ENCODE results near the gene EPHA1. TPM values are rescaled to one million over a fixed set of nuclear protein-coding genes. Genes with fewer than 3 reads are reported as not detected.

EPHA1 gene
- 1 to 10 TPM; 1.0 to 1.3 TPM for total RNA-seq

DNA sequence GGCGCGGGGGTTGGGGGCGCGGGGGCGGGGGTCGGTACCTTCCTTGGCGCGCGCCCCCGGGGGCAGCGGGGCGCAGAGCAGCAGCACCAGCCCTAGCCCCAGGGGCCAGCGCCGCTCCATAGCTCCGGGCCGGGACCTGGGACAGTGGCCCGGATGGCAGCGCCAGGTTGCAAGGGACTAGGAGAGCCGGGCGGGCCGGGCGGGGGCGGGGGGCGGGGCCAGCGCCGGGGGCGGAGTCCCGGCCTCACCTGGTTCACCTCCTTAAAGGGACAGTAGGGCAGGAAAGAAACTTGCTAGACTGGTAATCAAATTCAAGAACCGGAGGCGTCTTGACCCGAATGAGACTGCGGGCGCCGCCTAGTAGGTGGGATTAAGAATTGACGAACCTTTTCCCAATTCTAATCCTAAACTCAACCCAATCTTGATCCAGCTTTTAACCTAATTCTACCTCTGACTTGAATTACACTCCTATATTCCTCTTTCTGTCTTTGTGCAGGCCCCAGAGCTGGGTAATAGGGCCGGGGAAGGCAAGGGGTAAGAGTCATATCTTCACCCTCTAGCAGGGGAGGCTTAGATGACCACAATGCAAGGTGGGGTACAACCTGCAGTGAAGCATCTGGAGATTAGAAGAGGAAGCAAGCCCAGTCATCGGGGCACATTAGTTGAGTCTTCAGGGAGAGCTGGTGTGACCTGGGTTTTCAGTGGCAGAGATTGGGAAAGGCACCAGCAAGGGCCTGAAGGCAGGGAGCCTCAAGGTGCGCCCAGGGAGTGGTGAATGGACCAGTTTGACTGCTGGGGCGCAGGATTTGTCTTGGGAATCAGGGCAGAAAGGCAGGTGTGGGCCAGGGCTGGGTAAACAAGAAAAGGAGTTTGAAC is at the start of gene EPHA1:
Gene EPHA1, minus strand, starts transcription at position 171 of the 876 bp plus-strand sequence. Its CDS starts 51 bp downstream, at position 120.
- CTCF ChIA-PET, result interaction anchor here (0.7 to 10.7 kb wide), 11 partner anchors 8 to 169 kb away, joined by 3 to 76 read pairs (median 4); partner anchors contain the start of gene ZYX
- intact Hi-C loops (cut with micrococcal nuclease), result loop anchor here (5.0 kb wide), 1 partner anchor 37 kb away; no protein-coding TSS in a partner anchor
- H3K27me3 Mint-ChIP-seq (ENCODE audit: low read depth), result no peaks in the 10 kb centered on the region
- H3K4me1 Mint-ChIP-seq (ENCODE audit: low read depth), result peaks cover 75% of the 10 kb centered on the region
- peak within 1 kb of the TSS; percentile 42 for H3K27ac Mint-ChIP-seq
- no peaks in the 10 kb centered on the region for H3K36me3 Mint-ChIP-seq (ENCODE audit: low read depth)
- H3K4me3 Mint-ChIP-seq, result peak within 1 kb of the TSS; percentile 70
- DNase-seq, result peak; percentile 56
- no peaks in the 10 kb centered on the region for H3K9me3 Mint-ChIP-seq

DNA sequence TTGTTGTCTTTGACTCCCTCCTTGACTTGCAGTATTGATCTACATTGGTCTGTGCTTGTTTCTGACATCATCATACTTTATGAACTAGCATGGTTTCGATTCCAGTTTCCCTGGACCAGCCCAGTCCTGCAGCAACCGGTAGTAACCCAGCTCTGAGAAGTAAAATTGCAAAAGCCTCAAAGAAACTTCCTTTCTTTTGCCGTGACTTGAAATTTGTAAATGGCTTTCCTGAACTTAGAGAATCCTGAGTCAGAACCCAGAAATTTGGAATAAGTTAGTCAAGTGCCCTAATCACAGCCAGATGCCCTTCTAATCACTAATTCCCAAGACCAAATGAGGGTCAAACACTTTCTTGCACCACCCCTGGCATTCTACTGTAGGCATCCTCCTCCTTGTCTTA is 49.6 kb upstream of the EPHA1 start:
- peaks cover 9% of the 10 kb centered on the region for H3K9me3 Mint-ChIP-seq
- H3K27me3 Mint-ChIP-seq (ENCODE audit: low read depth), result no peaks in the 10 kb centered on the region
- intact Hi-C loops (cut with micrococcal nuclease), result no loop called here
- H3K4me1 Mint-ChIP-seq (ENCODE audit: low read depth), result peaks cover 6% of the 10 kb centered on the region
- H3K4me3 Mint-ChIP-seq, result no peak overlapping the region
- DNase-seq, result no peak
- H3K27ac Mint-ChIP-seq, result no peak overlapping the region
- CTCF ChIA-PET, result no interaction called here
- H3K36me3 Mint-ChIP-seq (ENCODE audit: low read depth), result peaks cover 10% of the 10 kb centered on the region

DNA sequence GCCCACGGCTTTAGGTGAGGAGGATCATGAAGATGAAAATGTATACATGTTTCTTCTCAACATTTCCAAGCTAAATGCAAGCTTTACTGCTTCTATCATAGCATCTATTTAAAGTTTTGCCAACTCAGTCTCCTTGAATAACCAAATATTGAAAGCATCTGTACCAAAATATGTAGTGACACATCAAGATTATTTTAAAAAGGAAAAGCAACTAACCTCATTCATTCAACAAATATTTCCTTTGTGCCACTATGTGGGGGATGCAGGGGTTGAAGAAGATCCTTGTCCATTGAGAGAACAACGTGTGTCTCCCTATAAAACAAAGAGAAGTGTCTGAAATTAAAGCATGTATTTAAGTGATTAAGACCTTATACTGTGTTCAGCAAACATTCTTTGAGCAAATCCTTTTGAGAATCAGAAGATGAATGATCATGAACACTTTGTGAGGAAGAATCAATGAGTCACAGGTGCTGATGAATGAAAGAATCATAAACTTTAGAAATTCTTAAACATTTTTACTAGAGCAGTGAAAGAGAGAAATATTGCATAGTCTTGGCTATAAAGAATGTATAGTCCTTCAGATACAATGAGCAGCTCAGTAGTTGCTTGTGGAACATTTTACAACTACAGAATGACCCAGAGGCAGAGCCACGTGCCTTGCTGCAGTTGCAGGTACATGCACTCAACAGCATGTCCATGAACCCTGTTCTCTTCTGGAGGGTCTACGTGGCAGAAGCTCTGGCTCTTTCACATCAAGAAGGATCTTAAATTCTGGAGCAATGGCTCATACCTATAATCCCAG is 48.5 kb upstream of the EPHA1 start:
- intact Hi-C loops (cut with micrococcal nuclease), result no loop called here
- CTCF ChIA-PET, result interaction anchor here (1.8 kb wide), 1 partner anchor 9 kb away, joined by 3 read pairs; no protein-coding TSS in a partner anchor
- Mint-ChIP-seq H3K27ac (no peak overlapping the region), H3K9me3 (peaks cover 9% of the 10 kb centered on the region), H3K4me3 (no peak overlapping the region), H3K27me3 (ENCODE audit: low read depth) (no peaks in the 10 kb centered on the region), H3K4me1 (ENCODE audit: low read depth) (peaks cover 17% of the 10 kb centered on the region), H3K36me3 (ENCODE audit: low read depth) (peaks cover 10% of the 10 kb centered on the region)
- DNase-seq, result no peak

DNA sequence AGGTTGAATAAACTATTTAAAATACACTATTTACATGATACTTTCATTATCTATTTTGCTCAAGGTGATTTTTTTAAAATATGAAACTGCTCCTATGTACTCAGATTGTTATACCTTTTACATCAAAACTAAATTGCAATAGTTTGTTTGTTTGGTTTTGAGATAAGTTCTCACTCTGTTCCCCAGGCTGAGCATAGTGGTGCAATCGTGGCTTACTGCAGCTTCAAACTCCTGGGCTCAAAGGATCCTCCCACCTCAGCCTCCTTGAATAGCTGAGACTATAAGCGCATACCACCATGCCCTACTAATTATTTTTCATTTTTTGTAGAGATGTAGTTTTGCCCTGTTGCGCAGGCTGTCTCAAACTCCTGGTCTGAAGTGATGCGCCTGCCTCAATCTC is 47.3 kb upstream of the EPHA1 start:
- CTCF ChIA-PET, result interaction anchor here (0.7 kb wide), 1 partner anchor 473 kb away, joined by 3 read pairs; no protein-coding TSS in a partner anchor
- Mint-ChIP-seq H3K4me1 (ENCODE audit: low read depth) (peaks cover 18% of the 10 kb centered on the region), H3K27ac (no peak overlapping the region), H3K36me3 (ENCODE audit: low read depth) (peaks cover 10% of the 10 kb centered on the region), H3K9me3 (peaks cover 4% of the 10 kb centered on the region), H3K4me3 (no peak overlapping the region), H3K27me3 (ENCODE audit: low read depth) (no peaks in the 10 kb centered on the region)
- intact Hi-C loops (cut with micrococcal nuclease), result no loop called here
- no peak for DNase-seq

DNA sequence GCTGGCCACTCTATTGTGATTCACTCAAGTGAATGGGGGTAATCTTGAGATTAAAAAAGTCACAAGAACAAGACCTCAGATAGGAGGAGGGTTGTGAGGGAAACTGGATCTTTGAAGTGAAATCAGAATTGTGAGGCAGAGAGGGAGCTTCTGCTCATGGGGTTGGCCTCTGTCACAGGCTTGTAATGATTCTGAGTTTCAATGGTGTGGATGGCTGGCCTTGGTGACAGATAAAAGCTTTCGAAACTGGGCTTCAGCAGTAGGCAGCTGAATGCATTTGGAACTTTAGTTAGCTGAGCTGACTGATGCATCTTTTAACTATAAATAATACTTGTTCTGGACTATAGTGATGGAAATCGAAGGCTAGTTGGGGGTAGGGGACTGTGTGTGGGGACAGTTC is 46.8 kb upstream of the EPHA1 start:
- intact Hi-C loops (cut with micrococcal nuclease), result no loop called here
- H3K9me3 Mint-ChIP-seq, result no peaks in the 10 kb centered on the region
- H3K4me1 Mint-ChIP-seq (ENCODE audit: low read depth), result peaks cover 18% of the 10 kb centered on the region
- CTCF ChIA-PET, result no interaction called here
- no peaks in the 10 kb centered on the region for H3K27me3 Mint-ChIP-seq (ENCODE audit: low read depth)
- H3K27ac Mint-ChIP-seq, result no peak overlapping the region
- no peak for DNase-seq
- peaks cover 5% of the 10 kb centered on the region for H3K36me3 Mint-ChIP-seq (ENCODE audit: low read depth)
- H3K4me3 Mint-ChIP-seq, result no peak overlapping the region

DNA sequence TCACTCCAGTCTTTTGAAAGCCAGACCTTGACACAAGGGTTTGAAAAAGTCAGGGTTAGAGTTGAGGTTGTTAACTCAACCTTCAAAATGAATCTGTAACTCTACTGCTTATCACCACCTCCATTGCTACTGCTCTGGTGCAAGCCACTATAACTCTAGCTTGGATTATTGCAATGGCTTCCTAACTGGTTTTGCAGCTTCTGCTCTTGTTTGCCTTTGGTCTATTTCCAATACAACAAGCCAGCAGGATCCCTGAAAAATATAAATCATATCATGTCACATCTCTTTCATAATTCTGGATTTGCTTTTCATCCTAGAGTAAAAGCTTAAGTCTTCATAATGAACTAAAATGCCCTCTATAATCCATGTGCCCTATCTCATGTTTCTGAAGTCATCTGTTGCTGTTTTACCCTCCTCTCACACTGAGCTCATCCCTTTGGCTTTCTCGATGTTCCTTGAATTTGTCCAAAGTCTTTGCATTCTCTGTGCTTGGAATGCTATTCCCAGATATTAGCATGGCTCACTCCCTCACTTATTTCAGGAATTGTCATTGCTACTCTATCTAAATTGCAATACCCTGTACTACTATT is 45.5 kb upstream of the EPHA1 start:
- Mint-ChIP-seq H3K9me3 (no peaks in the 10 kb centered on the region), H3K4me3 (no peak overlapping the region), H3K4me1 (ENCODE audit: low read depth) (peaks cover 18% of the 10 kb centered on the region), H3K36me3 (ENCODE audit: low read depth) (peaks cover 1% of the 10 kb centered on the region), H3K27me3 (ENCODE audit: low read depth) (no peaks in the 10 kb centered on the region), H3K27ac (no peak overlapping the region)
- intact Hi-C loops (cut with micrococcal nuclease), result no loop called here
- no peak for DNase-seq
- CTCF ChIA-PET, result no interaction called here

DNA sequence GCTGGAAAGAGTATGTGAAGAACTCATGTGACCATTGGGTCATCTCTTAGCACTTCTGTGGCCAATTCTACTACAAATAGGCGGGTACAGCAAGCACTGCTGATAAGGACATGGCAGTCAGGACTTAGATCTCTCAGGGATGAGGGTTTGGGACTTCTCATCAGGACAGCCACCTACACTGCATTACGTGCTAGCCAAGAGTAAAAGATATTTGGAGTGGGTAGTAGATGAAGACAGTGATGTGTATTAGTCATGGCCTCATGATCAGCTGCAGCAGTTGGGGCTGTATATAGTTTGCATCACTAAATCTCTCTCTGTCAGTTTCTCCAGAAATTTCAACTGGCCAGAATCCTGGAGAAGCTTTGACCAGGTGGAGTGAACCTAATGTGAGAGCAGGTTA is 43.8 kb upstream of the EPHA1 start:
- Mint-ChIP-seq H3K27me3 (ENCODE audit: low read depth) (no peaks in the 10 kb centered on the region), H3K4me3 (no peak overlapping the region), H3K36me3 (ENCODE audit: low read depth) (peaks cover 1% of the 10 kb centered on the region), H3K9me3 (no peaks in the 10 kb centered on the region), H3K4me1 (ENCODE audit: low read depth) (peaks cover 18% of the 10 kb centered on the region), H3K27ac (no peak overlapping the region)
- CTCF ChIA-PET, result interaction anchor here (1.8 kb wide), 1 partner anchor 212 kb away, joined by 4 read pairs; no protein-coding TSS in a partner anchor
- no peak for DNase-seq
- intact Hi-C loops (cut with micrococcal nuclease), result no loop called here

DNA sequence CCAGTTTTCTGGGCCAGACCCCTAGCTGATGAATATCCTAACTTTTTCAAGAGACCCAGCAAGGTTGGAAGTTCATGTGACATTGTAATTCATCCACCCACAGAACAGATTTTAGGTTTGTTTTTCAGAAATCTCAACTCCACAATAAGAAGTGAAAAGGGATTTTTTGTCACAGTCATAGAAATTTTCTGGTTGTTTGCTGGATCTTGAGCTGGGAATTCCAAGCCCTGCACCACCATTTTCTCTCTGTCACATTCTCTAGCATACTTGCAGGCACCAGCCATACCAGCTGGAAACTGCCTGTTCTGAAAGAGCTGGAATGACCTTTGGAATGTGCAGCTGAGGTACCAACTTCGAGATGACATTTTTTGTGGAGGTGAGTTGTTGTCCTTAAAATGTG is 43.1 kb upstream of the EPHA1 start:
- CTCF ChIA-PET, result interaction anchor here (1.8 kb wide), 1 partner anchor 211 kb away, joined by 4 read pairs; no protein-coding TSS in a partner anchor
- Mint-ChIP-seq H3K36me3 (ENCODE audit: low read depth) (peaks cover 1% of the 10 kb centered on the region), H3K27ac (no peak overlapping the region), H3K4me1 (ENCODE audit: low read depth) (peaks cover 18% of the 10 kb centered on the region), H3K27me3 (ENCODE audit: low read depth) (no peaks in the 10 kb centered on the region), H3K9me3 (no peaks in the 10 kb centered on the region), H3K4me3 (no peak overlapping the region)
- intact Hi-C loops (cut with micrococcal nuclease), result no loop called here
- DNase-seq, result no peak

DNA sequence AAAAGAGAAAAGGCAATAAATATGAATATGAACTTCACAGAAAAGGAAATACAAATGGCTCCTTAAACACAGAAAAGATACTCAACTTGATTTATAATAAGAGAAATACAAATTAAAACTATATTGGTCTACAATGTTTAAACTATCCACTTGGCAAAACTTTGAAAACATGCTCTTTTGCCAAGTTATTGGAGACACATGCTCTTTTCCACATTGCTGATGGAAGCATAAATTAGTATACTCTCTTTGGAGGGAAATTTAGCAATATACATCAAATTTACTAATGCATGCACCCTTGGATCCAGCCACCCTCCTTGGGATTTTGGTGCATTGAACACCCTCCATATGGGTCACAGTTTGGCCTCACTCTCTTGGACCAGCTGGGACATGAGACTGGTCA is 42.5 kb upstream of the EPHA1 start:
- no peaks in the 10 kb centered on the region for H3K27me3 Mint-ChIP-seq (ENCODE audit: low read depth)
- CTCF ChIA-PET, result no interaction called here
- H3K36me3 Mint-ChIP-seq (ENCODE audit: low read depth), result peaks cover 1% of the 10 kb centered on the region
- no peak overlapping the region for H3K4me3 Mint-ChIP-seq
- peaks cover 18% of the 10 kb centered on the region for H3K4me1 Mint-ChIP-seq (ENCODE audit: low read depth)
- DNase-seq, result no peak
- intact Hi-C loops (cut with micrococcal nuclease), result no loop called here
- H3K9me3 Mint-ChIP-seq, result no peaks in the 10 kb centered on the region
- no peak overlapping the region for H3K27ac Mint-ChIP-seq

DNA sequence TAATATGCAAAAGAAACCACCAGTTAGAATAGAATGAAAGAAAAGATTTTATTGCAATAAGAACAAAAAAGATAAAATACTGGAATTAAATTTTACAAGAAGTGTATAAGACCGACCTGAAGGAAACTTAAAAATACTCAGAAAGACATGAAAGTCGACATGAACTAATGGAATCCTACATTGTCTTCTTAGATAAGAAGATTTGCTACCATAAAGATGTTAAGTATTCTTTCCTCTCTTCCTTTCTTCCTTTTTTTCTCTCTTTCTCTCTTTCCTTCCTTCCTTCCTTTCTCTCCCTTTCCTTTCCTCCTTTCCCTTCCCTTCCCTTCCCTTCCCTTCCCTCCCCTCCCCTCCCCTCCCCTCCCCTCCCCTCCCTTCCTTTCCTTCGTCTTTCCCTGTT is 41.1 kb upstream of the EPHA1 start:
- no peak overlapping the region for H3K27ac Mint-ChIP-seq
- intact Hi-C loops (cut with micrococcal nuclease), result no loop called here
- peaks cover 16% of the 10 kb centered on the region for H3K4me1 Mint-ChIP-seq (ENCODE audit: low read depth)

DNA sequence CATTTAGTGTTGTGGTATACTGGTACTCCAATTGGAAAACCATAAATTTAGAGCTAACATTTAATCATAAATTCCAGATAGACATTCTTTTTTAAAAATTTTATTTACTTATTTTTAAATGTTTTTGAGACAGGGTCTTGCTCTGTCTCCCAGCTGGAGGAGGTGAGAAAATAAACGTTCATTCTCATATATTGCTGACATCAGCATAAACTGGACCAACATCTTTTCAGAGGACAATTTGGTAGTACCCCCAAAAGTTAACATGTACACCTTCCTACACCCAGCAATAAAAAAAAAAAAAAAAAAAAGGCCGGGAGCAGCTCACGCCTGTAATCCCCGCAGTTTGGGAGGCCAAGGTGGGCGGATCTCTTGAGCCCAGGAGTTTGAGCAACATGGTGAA is 39.8 kb upstream of the EPHA1 start:
- Mint-ChIP-seq H3K36me3 (ENCODE audit: low read depth) (no peaks in the 10 kb centered on the region), H3K4me1 (ENCODE audit: low read depth) (peaks cover 13% of the 10 kb centered on the region), H3K9me3 (no peaks in the 10 kb centered on the region), H3K27me3 (ENCODE audit: low read depth) (no peaks in the 10 kb centered on the region), H3K27ac (no peak overlapping the region), H3K4me3 (no peak overlapping the region)
- DNase-seq, result no peak
- CTCF ChIA-PET, result interaction anchor here (0.7 kb wide), 1 partner anchor 23 kb away, joined by 3 read pairs; no protein-coding TSS in a partner anchor
- intact Hi-C loops (cut with micrococcal nuclease), result no loop called here

More for the DNA sequence above, 41.1 kb upstream of the EPHA1 start:
- Mint-ChIP-seq H3K9me3 (no peaks in the 10 kb centered on the region), H3K36me3 (ENCODE audit: low read depth) (peaks cover 1% of the 10 kb centered on the region), H3K4me3 (no peak overlapping the region), H3K27me3 (ENCODE audit: low read depth) (no peaks in the 10 kb centered on the region)
- CTCF ChIA-PET, result no interaction called here
- DNase-seq, result no peak

DNA sequence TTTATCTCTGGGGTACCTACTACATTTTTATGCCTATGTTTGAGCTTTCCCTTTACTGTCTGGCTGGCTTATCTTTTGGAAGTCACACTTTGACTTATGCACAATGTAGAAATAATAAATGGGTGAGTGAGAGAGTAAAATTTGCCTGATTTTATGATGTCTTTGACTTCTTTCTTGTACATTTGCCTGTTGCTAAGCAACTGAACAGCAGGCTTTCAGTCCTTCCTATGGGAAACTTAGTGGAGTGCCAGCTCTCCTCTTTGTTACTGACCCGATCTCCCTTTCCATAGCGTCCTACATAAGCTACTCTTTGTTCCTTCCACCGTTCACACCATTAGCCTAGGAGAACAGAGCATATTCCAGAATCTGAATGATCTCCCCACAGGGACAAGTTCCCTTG is 38.8 kb upstream of the EPHA1 start:
- Mint-ChIP-seq H3K36me3 (ENCODE audit: low read depth) (no peaks in the 10 kb centered on the region), H3K27ac (no peak overlapping the region), H3K4me1 (ENCODE audit: low read depth) (peaks cover 4% of the 10 kb centered on the region), H3K9me3 (no peaks in the 10 kb centered on the region), H3K27me3 (ENCODE audit: low read depth) (no peaks in the 10 kb centered on the region), H3K4me3 (no peak overlapping the region)
- DNase-seq, result no peak
- intact Hi-C loops (cut with micrococcal nuclease), result no loop called here
- CTCF ChIA-PET, result interaction anchor here (0.9 kb wide), 1 partner anchor 148 kb away, joined by 3 read pairs; no protein-coding TSS in a partner anchor

Data from activated naive CD4-positive, alpha-beta T cell treated with anti-CD3 and anti-CD28 coated beads for 36 hours (primary cell).